Measurements from ENCODE around the gene TSTD2. TPM values are rescaled to one million over a fixed set of nuclear protein-coding genes. Genes with fewer than 3 reads are reported as not detected.

Gene TSTD2
- polyA plus RNA-seq, 3 donors = 1.2 to 11.4 (median 2.4) TPM

DNA sequence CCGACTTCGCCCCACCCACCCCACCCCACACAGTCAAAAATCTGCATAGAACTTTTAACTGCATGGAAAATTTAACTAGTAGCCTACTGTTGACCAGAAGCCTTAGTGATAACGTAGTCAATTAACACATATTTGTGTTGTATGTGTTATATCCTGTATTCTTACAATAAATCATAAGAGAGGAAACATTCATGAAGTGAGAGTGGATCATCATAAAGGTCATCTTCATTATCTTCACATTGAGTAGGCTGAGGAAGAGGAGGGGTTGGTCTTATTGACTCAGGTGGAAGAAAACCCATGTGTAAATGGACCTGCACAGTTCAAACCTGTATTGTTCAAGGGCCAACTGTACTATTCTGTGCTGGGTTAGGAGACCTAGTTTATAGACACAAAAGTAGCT lies 32.6 kb upstream of the TSTD2 start:
- H3K4me1 Mint-ChIP-seq = peaks cover 12% of the 10 kb centered on the region
- Histone ChIP-seq H3K36me3 (replicated peaks in 1 of 2; ENCODE audit: control insufficient read depth in 1 of 2, insufficient read depth in 2 of 2, low read length in 2 of 2) (peaks cover 90 to 100% of the 10 kb centered on the region in 2 donors), H3K4me1 (ENCODE audit: control insufficient read depth in 1 of 2, insufficient read depth in 2 of 2, low read length in 2 of 2) (peaks cover 2 to 9% of the 10 kb centered on the region in 2 donors), H3K79me2 (ENCODE audit: insufficient read depth, low read length) (no peaks in the 10 kb centered on the region), H2AFZ (ENCODE audit: insufficient read depth, low read depth, low read length, poor library complexity, severe bottlenecking) (no peak overlapping the region), H3K9me3 (replicated peaks in 1 of 2; ENCODE audit: control insufficient read depth in 1 of 2, insufficient read depth in 1 of 2, low read length in 2 of 2) (no peaks in the 10 kb centered on the region), H3K4me2 (replicated peaks; ENCODE audit: extremely low read depth, low read length, poor library complexity, severe bottlenecking) (no peak overlapping the region), H4K20me1 (ENCODE audit: insufficient read depth, low read length) (no peaks in the 10 kb centered on the region), H3K27ac (ENCODE audit: low read depth in 1 of 2, low read length in 2 of 2) (no peak overlapping the region), H3K4me3 (replicated peaks in 1 of 3; ENCODE audit: low read depth in 2 of 3, low read length in 3 of 3) (no peak overlapping the region), H3K27me3 (ENCODE audit: control insufficient read depth in 2 of 2, insufficient read depth in 2 of 2, low read length in 2 of 2) (no peaks in the 10 kb centered on the region), H3K9ac (ENCODE audit: insufficient read depth, low read length, poor library complexity, severe bottlenecking) (no peak overlapping the region)
- no peak overlapping the region for H3K4me3 Mint-ChIP-seq
- H3K9me3 Mint-ChIP-seq = peaks cover 0 to 3% (median 0%) of the 10 kb centered on the region in 7 donors
- H3K27me3 Mint-ChIP-seq (ENCODE audit: low read depth in 3 of 3) = no peaks in the 10 kb centered on the region
- WGBS (ENCODE audit: insufficient coverage) = no CpG with 5 or more reads among the region's 3 CpGs
- DNase-seq = no peak
- H3K36me3 Mint-ChIP-seq = peaks cover 85 to 93% of the 10 kb centered on the region in 2 donors
- no peak overlapping the region for H3K27ac Mint-ChIP-seq
- TF ChIP-seq, protein P1, sequence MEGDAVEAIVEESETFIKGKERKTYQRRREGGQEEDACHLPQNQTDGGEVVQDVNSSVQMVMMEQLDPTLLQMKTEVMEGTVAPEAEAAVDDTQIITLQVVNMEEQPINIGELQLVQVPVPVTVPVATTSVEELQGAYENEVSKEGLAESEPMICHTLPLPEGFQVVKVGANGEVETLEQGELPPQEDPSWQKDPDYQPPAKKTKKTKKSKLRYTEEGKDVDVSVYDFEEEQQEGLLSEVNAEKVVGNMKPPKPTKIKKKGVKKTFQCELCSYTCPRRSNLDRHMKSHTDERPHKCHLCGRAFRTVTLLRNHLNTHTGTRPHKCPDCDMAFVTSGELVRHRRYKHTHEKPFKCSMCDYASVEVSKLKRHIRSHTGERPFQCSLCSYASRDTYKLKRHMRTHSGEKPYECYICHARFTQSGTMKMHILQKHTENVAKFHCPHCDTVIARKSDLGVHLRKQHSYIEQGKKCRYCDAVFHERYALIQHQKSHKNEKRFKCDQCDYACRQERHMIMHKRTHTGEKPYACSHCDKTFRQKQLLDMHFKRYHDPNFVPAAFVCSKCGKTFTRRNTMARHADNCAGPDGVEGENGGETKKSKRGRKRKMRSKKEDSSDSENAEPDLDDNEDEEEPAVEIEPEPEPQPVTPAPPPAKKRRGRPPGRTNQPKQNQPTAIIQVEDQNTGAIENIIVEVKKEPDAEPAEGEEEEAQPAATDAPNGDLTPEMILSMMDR (IDR thresholded peaks at IDR 0.05) = no peak
- intact Hi-C loops (cut with micrococcal nuclease) = no loop called here

DNA sequence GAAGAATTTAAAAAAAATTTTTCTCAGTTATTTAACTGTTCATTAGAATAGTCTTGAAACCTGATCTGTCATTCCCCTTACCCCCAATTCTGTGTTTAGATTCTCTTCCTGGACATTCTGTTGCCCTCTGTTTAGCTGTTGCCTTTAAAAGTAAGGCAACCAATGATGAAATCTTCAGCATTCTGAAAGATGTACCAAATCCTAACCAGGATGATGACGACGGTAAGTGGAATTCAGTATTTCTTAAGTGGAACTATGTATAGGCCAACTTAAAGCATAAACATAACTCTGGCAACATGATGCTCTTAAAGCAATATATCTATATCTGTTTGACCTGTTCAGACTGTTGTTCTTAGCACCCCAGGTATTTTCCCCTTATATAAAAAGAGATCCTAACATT lies 27.7 kb upstream of the TSTD2 start:
- peaks cover 0 to 9% of the 10 kb centered on the region in 2 donors for H3K4me1 ChIP-seq (ENCODE audit: control insufficient read depth in 1 of 2, insufficient read depth in 2 of 2, low read length in 2 of 2)
- Mint-ChIP-seq H3K27me3 (ENCODE audit: low read depth in 3 of 3) (no peaks in the 10 kb centered on the region), H3K9me3 (peaks cover 0 to 3% (median 0%) of the 10 kb centered on the region in 7 donors), H3K36me3 (peaks cover 81 to 84% of the 10 kb centered on the region in 2 donors), H3K4me1 (peaks cover 13% of the 10 kb centered on the region), H3K27ac (peak overlapping the region; percentile 18 to 88 (median 82)), H3K4me3 (no peak overlapping the region)
- no peak overlapping the region for H3K4me2 ChIP-seq (replicated peaks; ENCODE audit: extremely low read depth, low read length, poor library complexity, severe bottlenecking)
- H3K27ac ChIP-seq (ENCODE audit: low read depth in 1 of 2, low read length in 2 of 2) = peak overlapping the region in 1 of 2 donors; percentile 78
- no peaks in the 10 kb centered on the region for H4K20me1 ChIP-seq (ENCODE audit: insufficient read depth, low read length)
- H3K27me3 ChIP-seq (ENCODE audit: control insufficient read depth in 2 of 2, insufficient read depth in 2 of 2, low read length in 2 of 2) = no peaks in the 10 kb centered on the region
- intact Hi-C loops (cut with micrococcal nuclease) = no loop called here
- H3K36me3 ChIP-seq (replicated peaks in 1 of 2; ENCODE audit: control insufficient read depth in 1 of 2, insufficient read depth in 2 of 2, low read length in 2 of 2) = peaks cover 75 to 94% of the 10 kb centered on the region in 2 donors
- peak overlapping the region; percentile 59 for H2AFZ ChIP-seq (ENCODE audit: insufficient read depth, low read depth, low read length, poor library complexity, severe bottlenecking)
- no CpG with 5 or more reads among the region's 2 CpGs for WGBS (ENCODE audit: insufficient coverage)
- H3K79me2 ChIP-seq (ENCODE audit: insufficient read depth, low read length) = no peaks in the 10 kb centered on the region
- TF ChIP-seq, protein P1 (IDR thresholded peaks at IDR 0.05) = no peak
- no peak for DNase-seq
- no peak overlapping the region for H3K4me3 ChIP-seq (replicated peaks in 1 of 3; ENCODE audit: low read depth in 2 of 3, low read length in 3 of 3)
- H3K9me3 ChIP-seq (replicated peaks in 1 of 2; ENCODE audit: control insufficient read depth in 1 of 2, insufficient read depth in 1 of 2, low read length in 2 of 2) = no peaks in the 10 kb centered on the region
- H3K9ac ChIP-seq (ENCODE audit: insufficient read depth, low read length, poor library complexity, severe bottlenecking) = no peak overlapping the region
